IMR-90 (cell line): Measurements from ENCODE around the gene SCFD2. TPM values are rescaled to one million over a fixed set of nuclear protein-coding genes. Genes with fewer than 3 reads are reported as not detected.

Source experiments
- ATAC-seq: fragments of 200-7000 bp; cut with Tn5 transposase; 2 replicates; pipeline ENCODE4 v1.9.1; 2020; ENCODE audit warnings: low read depth, mild to moderate bottlenecking, moderate library complexity
- BruUV-seq: library from RNA; stranded (reverse); fragments of 400-500 nt; replicated peaks from 2 replicates; lab custom pipeline; 2021; lab: Mats Ljungman, UMichigan
- CTCF ChIA-PET: fragments of 300-600 bp; formaldehyde crosslinking; extraction: SDS; loops from one replicate; lab custom pipeline; 2021; ENCODE audit warnings: antibody characterized with exemption; lab: Yijun Ruan, JAX
- POLR2A ChIA-PET: fragments of 300-600 bp; sonication (Branson Sonifier 250); formaldehyde crosslinking; loops from one replicate; lab custom pipeline; 2022; ENCODE audit warnings: antibody characterized with exemption; ENCODE audit not compliant: unreplicated experiment; lab: Charles Lee
- DNase-seq: peaks from one replicate; pipeline ENCODE4 v3.0.0; 2013
- H2AFZ ChIP-seq: replicated peaks from 2 replicates; pipeline ENCODE3; 2013; ENCODE audit warnings: low read length, mild to moderate bottlenecking; ENCODE audit not compliant: poor library complexity
- H2AK5ac ChIP-seq: 2 replicates; pipeline ENCODE4 v1.6.1; 2013; ENCODE audit warnings: low read depth, low read length, inconsistent platforms
- H2AK9ac ChIP-seq: replicated peaks from 2 replicates; pipeline ENCODE3; 2013; ENCODE audit warnings: mild to moderate bottlenecking, low read depth, low read length, moderate library complexity; ENCODE audit not compliant: poor library complexity
- H2BK120ac ChIP-seq: 2 replicates; pipeline ENCODE4 v1.6.1; 2013; ENCODE audit warnings: low read depth, low read length, inconsistent platforms
- H2BK15ac ChIP-seq: 3 replicates; pipeline ENCODE4 v1.6.1; 2013; ENCODE audit warnings: low read depth, low read length, inconsistent platforms
- H2BK20ac ChIP-seq: 2 replicates; pipeline ENCODE4 v1.6.1; 2013; ENCODE audit warnings: low read depth, mild to moderate bottlenecking, inconsistent platforms, low read length, moderate library complexity
- H2BK5ac ChIP-seq: 2 replicates; pipeline ENCODE4 v1.6.1; 2013; ENCODE audit warnings: mild to moderate bottlenecking, low read depth, low read length, inconsistent platforms; ENCODE audit not compliant: poor library complexity, severe bottlenecking
- H3K14ac ChIP-seq: replicated peaks from 2 replicates; pipeline ENCODE4 v1.6.1; 2013; ENCODE audit warnings: low read depth, low read length, inconsistent platforms
- H3K18ac ChIP-seq: 2 replicates; pipeline ENCODE4 v1.6.1; 2013; ENCODE audit warnings: low read depth, low read length, control low read depth
- H3K23ac ChIP-seq: 2 replicates; pipeline ENCODE4 v1.6.1; 2013; ENCODE audit warnings: low read depth, low read length, inconsistent platforms
- H3K27ac ChIP-seq: 2 replicates; pipeline ENCODE4 v1.5.1; 2013; ENCODE audit warnings: mild to moderate bottlenecking, control low read depth, low read length; ENCODE audit not compliant: insufficient read depth
- H3K27me3 ChIP-seq: 2 replicates; pipeline ENCODE4 v1.6.1; 2013; ENCODE audit warnings: low read length; ENCODE audit not compliant: control insufficient read depth, insufficient read depth
- H3K36me3 ChIP-seq: 2 replicates; pipeline ENCODE4 v1.6.1; 2013; ENCODE audit warnings: low read length, mixed read lengths; ENCODE audit not compliant: control insufficient read depth, insufficient read depth
- H3K4ac ChIP-seq: 2 replicates; pipeline ENCODE4 v1.6.1; 2013; ENCODE audit warnings: low read depth, low read length, inconsistent platforms
- H3K4me1 ChIP-seq: 2 replicates; pipeline ENCODE4 v1.6.1; 2013; ENCODE audit warnings: low read length, mixed read lengths; ENCODE audit not compliant: control insufficient read depth, insufficient read depth
- H3K4me2 ChIP-seq: 2 replicates; pipeline ENCODE4 v1.6.1; 2013; ENCODE audit warnings: low read depth, mild to moderate bottlenecking, control low read depth, low read length, moderate library complexity
- H3K4me3 ChIP-seq: 2 replicates; pipeline ENCODE4 v1.5.1; 2013; ENCODE audit warnings: low read depth, mild to moderate bottlenecking, control low read depth, low read length, moderate library complexity; ENCODE audit not compliant: insufficient read depth
- H3K56ac ChIP-seq: 2 replicates; pipeline ENCODE4 v1.6.1; 2013; ENCODE audit warnings: low read length, inconsistent platforms; ENCODE audit not compliant: insufficient read depth; ENCODE audit errors: extremely low read depth
- H3K79me1 ChIP-seq, 2 experiments: 2 replicates each; pipeline ENCODE4 v1.6.1; 2013; ENCODE audit warnings: low read length in 2 of 2, inconsistent platforms in 1 of 2, low read depth in 1 of 2
- H3K9ac ChIP-seq: 2 replicates; pipeline ENCODE4 v1.6.1; 2013; ENCODE audit warnings: low read depth, low read length, control low read depth
- H3K9me1 ChIP-seq: 2 replicates; pipeline ENCODE4 v1.6.1; 2013; ENCODE audit warnings: low read length, inconsistent platforms; ENCODE audit not compliant: insufficient read depth
- H3K9me3 ChIP-seq: 2 replicates; pipeline ENCODE4 v1.6.1; 2013; ENCODE audit warnings: low read length; ENCODE audit not compliant: control insufficient read depth, insufficient read depth
- H4K20me1 ChIP-seq: 2 replicates; pipeline ENCODE4 v1.6.1; 2013; ENCODE audit warnings: low read length, inconsistent platforms; ENCODE audit not compliant: insufficient read depth
- H4K5ac ChIP-seq: 2 replicates; pipeline ENCODE4 v1.6.1; 2013; ENCODE audit warnings: mild to moderate bottlenecking, low read depth, low read length, control low read depth
- H4K8ac ChIP-seq, 2 experiments: 2 replicates each; pipeline ENCODE4 v1.6.1; 2013; ENCODE audit warnings: low read depth in 2 of 2, low read length in 2 of 2, control low read depth in 1 of 2, inconsistent platforms in 1 of 2
- H4K91ac ChIP-seq: 2 replicates; pipeline ENCODE4 v1.6.1; 2013; ENCODE audit warnings: low read depth, low read length, inconsistent platforms; ENCODE audit not compliant: insufficient read depth
- BHLHE40 ChIP-seq: fragments of 150-350 bp; IDR thresholded peaks from 2 replicates; pipeline ENCODE4 v1.6.1; 2016; ENCODE audit warnings: mild to moderate bottlenecking, low read depth, low read length
- CEBPB ChIP-seq: IDR thresholded peaks from 2 replicates; pipeline ENCODE4 v1.6.1; 2012; ENCODE audit warnings: low read depth, low read length, improper control_type of control experiment
- ELK1 ChIP-seq: fragments of 150-350 bp; IDR thresholded peaks from 2 replicates; pipeline ENCODE4 v1.6.1; 2016; ENCODE audit warnings: low read depth, mild to moderate bottlenecking, low read length, moderate library complexity, borderline replicate concordance
- FOS ChIP-seq: fragments of 150-350 bp; IDR thresholded peaks from 2 replicates; pipeline ENCODE4 v1.6.1; 2016; ENCODE audit warnings: low read depth, low read length
- MAFK ChIP-seq: IDR thresholded peaks from 2 replicates; pipeline ENCODE4 v1.6.1; 2012; ENCODE audit warnings: low read depth, low read length, improper control_type of control experiment
- MAZ ChIP-seq: IDR thresholded peaks from 2 replicates; pipeline ENCODE4 v1.6.1; 2012; ENCODE audit warnings: low read depth, mild to moderate bottlenecking, low read length, improper control_type of control experiment, moderate library complexity, borderline replicate concordance
- MXI1 ChIP-seq: IDR thresholded peaks from 2 replicates; pipeline ENCODE4 v1.6.1; 2012; ENCODE audit warnings: low read depth, mild to moderate bottlenecking, low read length, moderate library complexity, borderline replicate concordance
- NFE2L2 ChIP-seq: fragments of 150-350 bp; IDR thresholded peaks from 2 replicates; pipeline ENCODE4 v1.6.1; 2016; ENCODE audit warnings: low read depth, mild to moderate bottlenecking, low read length
- POLR2A ChIP-seq: IDR thresholded peaks from 2 replicates; pipeline ENCODE4 v1.6.1; 2012; ENCODE audit warnings: mild to moderate bottlenecking, low read depth, low read length
- RAD21 ChIP-seq: IDR thresholded peaks from 2 replicates; pipeline ENCODE4 v1.6.1; 2012; ENCODE audit warnings: low read length, improper control_type of control experiment
- RCOR1 ChIP-seq: IDR thresholded peaks from 2 replicates; pipeline ENCODE4 v1.6.1; 2012; ENCODE audit warnings: mild to moderate bottlenecking, low read length, improper control_type of control experiment; ENCODE audit not compliant: insufficient replicate concordance
- RFX5 ChIP-seq: IDR thresholded peaks from 2 replicates; pipeline ENCODE4 v1.8.0; 2012; ENCODE audit warnings: low read depth, mild to moderate bottlenecking, low read length, moderate library complexity
- SMC3 ChIP-seq: fragments of 150-350 bp; IDR thresholded peaks from 2 replicates; pipeline ENCODE4 v1.6.1; 2016; ENCODE audit warnings: low read depth, mild to moderate bottlenecking, antibody characterized with exemption, low read length, moderate library complexity
- USF2 ChIP-seq: fragments of 150-350 bp; IDR thresholded peaks from 2 replicates; pipeline ENCODE4 v1.6.1; 2017; ENCODE audit warnings: mild to moderate bottlenecking, antibody characterized with exemption, low read length, low read depth
- WGBS, 2 experiments: methylation state at CpG; one replicate each; pipeline versions ENCODE4 v1.1.5 to v1.1.7; 2013; ENCODE audit warnings: missing lambda C conversion rate in 2 of 2; ENCODE audit not compliant: insufficient read length in 1 of 2; ENCODE audit errors: extremely low coverage in 2 of 2; 5-methylcytosine and 5-hydroxymethylcytosine counted together
- dilution Hi-C: fragments of 300-500 bp; cut with HindIII; formaldehyde crosslinking; loops from one replicate; pipeline ENCODE4 v1.14.3; 2018; ENCODE audit warnings: low sequenced_read_pairs; ENCODE audit not compliant: unreplicated experiment
- in situ Hi-C: fragments of 300-500 bp; cut with MboI; formaldehyde crosslinking; loops from 3 replicates; pipeline ENCODE4 v1.14.3; 2019; ENCODE audit warnings: low sequenced_read_pairs, inconsistent platforms, mixed read lengths
- intact Hi-C: fragments of 100-400 bp; cut with micrococcal nuclease; formaldehyde crosslinking; loops from 2 replicates; pipeline ENCODE4 v1.10.0; 2022
- polyA plus RNA-seq, 3 experiments: library from polyadenylated mRNA; depleted of rRNA; stranded (reverse); fragments of >200 nt; gene quantifications; 2 replicates each; pipeline ENCODE4 v1.2.3, GENCODE V29; 2012; ENCODE audit warnings: low replicate concordance in 1 of 3
- total RNA-seq: library from RNA; depleted of rRNA; stranded (reverse); fragments of >200 nt; gene quantifications from 2 replicates; pipeline ENCODE4 v1.2.3, GENCODE V29; 2012

Gene SCFD2
- total and polyA plus RNA-seq, 2 of the 4 experiments (the other 2 are of a cell fraction), result 18.9 to 62.4 TPM

GRCh38 chr4:53173576-53173975 is 192.3 kb downstream of the SCFD2 start:
- Histone ChIP-seq H3K27me3 (no peaks in the 10 kb centered on the region), H3K23ac (no peak overlapping the region), H3K79me1 (peaks cover 4% of the 10 kb centered on the region in 2 experiments; a peak in 2 of 4 replicates), H3K56ac (no peak overlapping the region), H4K5ac (no peak overlapping the region), H2BK120ac (no peak overlapping the region), H4K8ac (no peak overlapping the region), H2BK5ac (no peak overlapping the region), H2BK15ac (no peak overlapping the region), H3K18ac (no peak overlapping the region), H3K9me3 (no peaks in the 10 kb centered on the region; the same call in 1 of the 2 replicates), H3K4ac (no peak overlapping the region), H3K9ac (no peak overlapping the region), H3K36me3 (no peaks in the 10 kb centered on the region), H2BK20ac (no peak overlapping the region), H3K27ac (no peak overlapping the region), H3K4me3 (no peak overlapping the region), H2AK5ac (no peak overlapping the region), H3K4me1 (no peaks in the 10 kb centered on the region), H4K20me1 (no peaks in the 10 kb centered on the region), H3K14ac (no peak overlapping the region), H3K4me2 (no peak overlapping the region), H2AK9ac (no peak overlapping the region), H3K9me1 (no peaks in the 10 kb centered on the region), H4K91ac (no peak overlapping the region), H2AFZ (no peak overlapping the region)
- in situ Hi-C loops (no loop called here), intact Hi-C loops (no loop called here), dilution Hi-C loops (no loop called here)
- ATAC-seq (no peak), DNase-seq (no peak)
- ChIA-PET CTCF (no interaction called here), POLR2A (no interaction called here)
- no peak for TF ChIP-seq SMC3
- no peak for TF ChIP-seq RFX5
- no peak for TF ChIP-seq USF2
- no peak for TF ChIP-seq MAZ
- no peak for TF ChIP-seq MAFK
- TF ChIP-seq NFE2L2, result no peak
- no peak for TF ChIP-seq MXI1
- no peak for TF ChIP-seq CEBPB
- TF ChIP-seq RAD21, result no peak
- TF ChIP-seq RCOR1, result no peak
- TF ChIP-seq BHLHE40, result no peak
- TF ChIP-seq FOS, result no peak
- TF ChIP-seq ELK1, result no peak
- TF ChIP-seq POLR2A, result no peak
- no CpG with 5 or more reads among the region's 1 CpG for WGBS, 2 experiments
- no TSS peak for BruUV-seq
